ENCODE data around the gene AGTPBP1.

AGTPBP1 gene

GRCh38 chr9:85502815-85503655 is 238.7 kb downstream of the AGTPBP1 start:
- no peak for DNase-seq (ENCODE audit: low read depth in 2 of 2)

GRCh38 chr9:85501882-85502281 is 239.9 kb downstream of the AGTPBP1 start:
- DNase-seq (ENCODE audit: low read depth in 2 of 2) = no peak

GRCh38 chr9:85501456-85501855 is 240.3 kb downstream of the AGTPBP1 start:
- DNase-seq (ENCODE audit: low read depth in 2 of 2) = no peak
